ENCODE measurements around the gene TAF5.
A peak's percentile ranks its signal among the peaks of the same experiment; 100 is the strongest.

TAF5 gene

GRCh38 chr10:103394180-103394579, 26.4 kb downstream of the TAF5 start:
- TF ChIP-seq CTCF (conservative IDR thresholded peaks at IDR 0.05): no peak
- H3K27ac ChIP-seq: no peak overlapping the region

GRCh38 chr10:103395754-103396066, 27.9 kb downstream of the TAF5 start:
- H3K27ac ChIP-seq: peak overlapping the region; percentile 83
- no peak for TF ChIP-seq CTCF (conservative IDR thresholded peaks at IDR 0.05)

- peak within 1 kb of the TSS; percentile 83 for H3K27ac ChIP-seq
- peak; percentile 23; the same call in 1 of the 2 replicates for TF ChIP-seq CTCF (conservative IDR thresholded peaks at IDR 0.05)
Measured at GRCh38 chr10:103396067-103396788, 28.5 kb downstream of the TAF5 start, which contains the start of the genes ATP5MK and PDCD11. Gene ATP5MK (minus strand): TSS chr10:103396475. CDS start chr10:103392457, 4,018 bp downstream. Gene PDCD11 (plus strand): TSS chr10:103396626. CDS start chr10:103398427, 1,801 bp downstream.

- TF ChIP-seq CTCF (conservative IDR thresholded peaks at IDR 0.05): no peak
- peak overlapping the region; percentile 83 for H3K27ac ChIP-seq
Measured at GRCh38 chr10:103396789-103397087, 29.0 kb downstream of the TAF5 start.

- TF ChIP-seq CTCF (conservative IDR thresholded peaks at IDR 0.05): no peak
- H3K27ac ChIP-seq: peak overlapping the region; percentile 83
Measured at GRCh38 chr10:103397191-103397825, 29.5 kb downstream of the TAF5 start.

GRCh38 chr10:103413564-103413963, 45.8 kb downstream of the TAF5 start:
- H3K27ac ChIP-seq: no peak overlapping the region
- TF ChIP-seq CTCF (conservative IDR thresholded peaks at IDR 0.05): no peak

GRCh38 chr10:103415581-103415980, 47.8 kb downstream of the TAF5 start:
- no peak overlapping the region for H3K27ac ChIP-seq
- no peak for TF ChIP-seq CTCF (conservative IDR thresholded peaks at IDR 0.05)

Measured in VCaP (cell line).